Measurements from ENCODE around the gene NEK4.

Gene NEK4

DNA sequence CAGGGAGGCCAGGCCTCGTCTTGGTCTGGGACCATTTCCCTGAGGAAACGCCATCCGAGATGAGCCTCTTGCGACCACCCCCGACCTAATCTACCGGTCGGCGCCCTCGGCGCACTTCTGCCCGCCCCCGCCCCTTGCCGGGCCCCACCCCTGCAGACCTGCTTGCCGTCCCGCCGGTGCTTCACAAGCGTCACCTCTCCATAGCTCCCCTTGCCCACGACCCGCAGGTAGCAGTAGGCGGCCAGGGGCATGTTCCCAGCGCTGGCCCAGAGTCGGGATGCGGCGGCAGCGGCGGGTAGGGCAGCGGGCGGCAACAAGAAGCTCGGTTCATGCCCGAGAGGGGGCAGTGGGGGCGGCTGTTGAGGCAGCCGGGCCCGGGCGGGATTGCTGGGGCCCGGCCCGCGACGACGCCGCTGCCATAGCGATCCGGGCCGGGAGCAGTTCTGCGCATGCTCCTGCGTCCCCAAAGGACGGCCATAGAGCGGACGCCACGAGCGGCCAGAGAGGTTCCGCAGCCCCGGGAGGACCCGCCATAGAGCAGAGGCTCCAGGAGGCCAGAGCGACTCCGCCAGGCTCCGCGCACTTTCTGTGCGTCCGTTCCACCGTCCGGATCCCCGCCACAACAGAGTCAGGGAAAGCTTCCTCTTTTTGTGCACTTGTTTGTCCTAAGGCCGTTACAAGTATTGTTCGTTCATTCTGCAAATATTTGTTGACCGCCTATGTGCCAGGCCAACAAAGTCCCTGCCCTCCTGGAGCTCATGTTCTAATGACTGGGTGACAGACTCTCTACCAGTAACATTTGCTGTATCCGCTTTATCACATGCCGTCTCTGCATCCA is at the start of gene NEK4:
NEK4 (minus strand) TSS at position 445 of the 838 bp plus-strand sequence; CDS start at position 251, 194 bp downstream.
- peak; percentile 87 for DNase-seq (ENCODE audit: low spot score)

GRCh38 chr3:52819936-52820335 is 49.2 kb upstream of the NEK4 start:
- no peak for DNase-seq (ENCODE audit: low spot score)

GRCh38 chr3:52817860-52818259 is 47.1 kb upstream of the NEK4 start:
- DNase-seq (ENCODE audit: low spot score): no peak

DNA sequence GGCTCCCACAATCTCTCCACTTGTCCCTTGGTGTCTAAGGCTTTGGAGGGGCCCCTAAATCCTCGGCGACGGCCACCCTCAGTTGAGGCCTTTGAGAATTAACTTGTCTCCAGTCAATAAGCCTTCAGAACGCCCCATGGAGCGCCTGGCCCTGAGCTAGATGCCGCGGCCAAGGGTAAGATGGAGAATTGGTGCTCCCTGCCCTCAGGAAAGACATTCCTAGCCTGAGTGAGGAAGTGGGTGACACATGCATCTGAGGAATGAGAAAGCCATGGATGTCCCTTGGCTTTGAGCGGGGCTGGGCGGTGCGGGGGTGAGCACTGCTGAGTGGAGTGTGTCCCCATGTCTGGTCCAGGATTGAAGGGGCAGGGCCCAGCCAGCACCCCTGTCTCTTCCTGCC is 46.5 kb upstream of the NEK4 start:
- no peak for DNase-seq (ENCODE audit: low spot score)

GRCh38 chr3:52816654-52817053 is 45.9 kb upstream of the NEK4 start:
- DNase-seq (ENCODE audit: low spot score): no peak

DNA sequence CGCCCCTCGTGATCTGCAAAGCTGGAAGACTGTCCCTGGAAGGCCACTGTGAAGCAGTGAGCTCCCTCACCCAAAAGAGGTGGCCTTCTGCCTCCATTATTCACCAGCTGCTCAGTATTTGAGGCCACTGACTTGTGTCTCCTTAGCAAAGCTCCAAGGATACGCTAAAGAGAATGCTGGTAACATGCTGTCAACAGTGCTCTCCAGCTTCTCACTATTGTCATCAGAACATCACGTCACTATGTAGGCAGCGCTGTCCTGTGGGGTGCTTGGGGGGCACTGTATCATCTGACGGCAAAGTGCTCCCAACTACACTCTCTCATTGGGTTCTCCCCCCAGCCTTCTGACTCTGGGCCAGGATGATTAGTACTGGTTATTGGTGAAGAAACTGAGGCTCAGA is 45.5 kb upstream of the NEK4 start:
- no peak for DNase-seq (ENCODE audit: low spot score)

GRCh38 chr3:52813810-52814209 is 43.1 kb upstream of the NEK4 start:
- DNase-seq (ENCODE audit: low spot score): no peak

DNA sequence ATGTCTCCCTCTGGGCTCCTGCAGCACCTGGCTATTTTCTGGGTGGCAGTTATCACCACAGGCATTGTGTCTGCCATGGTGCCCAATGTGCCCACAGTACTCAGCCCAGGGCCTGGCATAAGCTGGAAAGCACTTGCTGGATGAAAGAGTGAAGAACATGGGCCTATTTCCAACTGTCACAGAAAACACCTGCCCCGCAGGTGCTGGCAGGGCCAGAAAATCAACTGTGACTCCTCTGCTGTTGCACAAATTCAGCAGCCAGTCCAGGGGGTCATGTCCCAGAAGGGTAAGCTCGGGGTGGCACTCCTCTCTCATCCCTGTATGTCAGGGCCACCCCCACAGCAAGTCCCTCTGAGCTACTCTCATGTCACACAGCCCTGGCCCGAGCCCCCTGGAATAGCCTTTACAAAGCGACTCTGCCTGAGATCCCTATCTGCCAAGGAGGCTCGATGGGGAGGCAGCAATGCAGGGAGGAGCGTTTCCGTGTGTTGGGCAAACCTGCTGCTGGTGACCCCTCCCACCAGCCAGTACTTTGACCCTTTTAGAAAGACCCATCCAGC is 40.8 kb upstream of the NEK4 start:
- DNase-seq (ENCODE audit: low spot score): no peak

- DNase-seq (ENCODE audit: low spot score): no peak
Observed at GRCh38 chr3:52810923-52811322, 40.2 kb upstream of the NEK4 start.

DNA sequence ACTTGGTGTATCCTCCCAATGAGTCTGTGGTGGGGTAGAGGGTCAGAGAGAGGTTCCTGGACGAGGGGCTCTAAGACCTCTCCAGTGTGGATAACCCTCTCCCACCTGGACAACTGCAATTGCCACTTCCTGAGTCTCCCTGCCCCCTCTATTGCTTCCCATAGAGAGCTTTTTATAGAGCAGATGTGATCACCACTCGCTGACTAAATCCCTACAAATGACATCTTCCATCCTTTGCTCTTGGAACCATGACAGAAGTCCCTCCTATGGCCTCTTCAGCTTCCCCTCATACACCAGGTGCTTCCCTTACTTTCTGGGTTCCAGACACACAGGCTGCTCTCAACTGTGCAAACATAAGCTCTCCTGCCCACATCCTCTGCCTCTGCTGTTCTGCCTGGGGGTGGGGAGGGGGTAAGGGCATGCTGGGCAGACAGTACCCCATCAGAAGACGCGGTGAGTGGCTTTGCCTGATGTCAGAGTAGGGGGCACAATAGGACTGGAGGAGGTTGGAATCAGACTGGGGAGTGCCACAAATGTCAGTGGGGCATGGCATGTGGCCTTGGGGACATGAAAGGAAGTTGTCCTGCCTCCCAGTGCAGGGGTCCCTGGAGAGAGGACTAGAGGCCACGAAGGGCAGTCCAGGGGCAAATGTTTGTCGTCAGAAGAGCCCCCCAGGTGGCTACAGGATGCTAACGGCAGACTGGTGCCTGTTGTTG is 39.1 kb upstream of the NEK4 start:
- no peak for DNase-seq (ENCODE audit: low spot score)

GRCh38 chr3:52809149-52809548 is 38.4 kb upstream of the NEK4 start:
- DNase-seq (ENCODE audit: low spot score): no peak

- no peak for DNase-seq (ENCODE audit: low spot score)
Observed at GRCh38 chr3:52805270-52806039, 34.7 kb upstream of the NEK4 start.

DNA sequence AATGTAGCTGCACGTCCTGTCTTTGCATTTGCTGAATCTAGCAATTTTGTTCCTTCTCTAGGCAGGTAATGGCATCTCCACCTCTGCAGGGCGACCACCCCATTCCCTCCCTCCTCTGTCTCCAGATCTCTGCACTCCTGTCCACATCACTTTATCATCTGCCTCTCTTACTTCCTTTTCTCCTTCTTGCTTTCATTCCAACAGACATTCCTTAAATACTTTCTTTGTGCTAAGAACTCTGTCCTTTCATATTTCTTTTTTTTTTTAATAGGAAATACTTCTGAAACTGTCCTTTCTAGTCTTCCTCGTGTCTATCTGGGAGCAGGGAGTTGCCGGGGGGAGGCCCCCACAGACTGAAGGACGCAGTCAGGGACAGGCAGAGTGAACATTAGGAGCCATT is 31.1 kb upstream of the NEK4 start:
- no peak for DNase-seq (ENCODE audit: low spot score)

- DNase-seq (ENCODE audit: low spot score): no peak
Observed at GRCh38 chr3:52800079-52800478, 29.3 kb upstream of the NEK4 start.

GRCh38 chr3:52798978-52799476 is 28.3 kb upstream of the NEK4 start:
- DNase-seq (ENCODE audit: low spot score): peak; percentile 22

DNA sequence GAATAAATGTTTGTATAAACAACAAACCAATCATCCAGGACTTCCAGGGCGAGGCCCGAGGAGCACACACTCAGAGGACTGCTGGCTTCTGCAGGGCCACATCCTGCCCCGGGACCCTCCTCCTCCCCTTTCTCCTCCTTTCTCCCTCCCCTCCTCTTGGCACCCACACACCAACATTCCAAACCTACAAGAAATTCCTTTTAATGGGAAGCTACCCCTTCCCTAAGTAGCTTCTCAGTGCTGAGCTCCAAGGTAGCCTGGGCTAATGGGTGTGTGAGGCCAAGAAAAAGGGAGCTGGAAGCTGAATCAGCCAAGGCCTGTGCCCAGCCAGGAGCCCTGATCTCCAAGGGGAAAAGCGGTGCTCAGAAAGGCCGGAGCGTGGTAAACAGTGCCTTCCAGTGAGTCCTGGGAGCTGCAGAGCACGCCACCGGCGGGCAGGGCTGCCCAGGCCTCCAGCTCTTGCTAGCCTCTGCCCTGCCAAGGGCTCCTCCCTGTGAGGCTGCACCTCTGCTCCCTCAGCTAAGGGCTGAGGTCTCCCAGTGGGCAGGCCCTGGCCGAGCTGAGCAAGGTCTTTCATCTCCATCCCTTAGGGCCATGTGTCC is 27.7 kb upstream of the NEK4 start:
- no peak for DNase-seq (ENCODE audit: low spot score)

DNA sequence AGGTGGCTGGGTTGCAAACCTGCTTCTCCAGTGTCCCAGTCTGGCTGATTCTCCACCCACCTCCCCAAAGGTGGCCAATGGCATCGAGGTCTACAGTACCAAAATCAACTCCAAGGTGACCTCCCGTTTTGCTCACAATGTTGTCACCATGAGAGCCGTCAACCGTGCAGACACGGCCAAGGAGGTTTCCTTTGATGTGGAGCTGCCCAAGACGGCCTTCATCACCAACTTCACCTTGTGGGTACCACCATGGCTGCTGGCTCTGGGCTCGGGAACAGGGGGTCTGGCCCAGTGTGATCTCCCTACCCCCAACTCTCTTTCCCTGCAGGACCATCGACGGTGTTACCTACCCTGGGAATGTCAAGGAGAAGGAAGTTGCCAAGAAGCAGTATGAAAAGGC is 25.7 kb upstream of the NEK4 start:
- no peak for DNase-seq (ENCODE audit: low spot score)

DNA sequence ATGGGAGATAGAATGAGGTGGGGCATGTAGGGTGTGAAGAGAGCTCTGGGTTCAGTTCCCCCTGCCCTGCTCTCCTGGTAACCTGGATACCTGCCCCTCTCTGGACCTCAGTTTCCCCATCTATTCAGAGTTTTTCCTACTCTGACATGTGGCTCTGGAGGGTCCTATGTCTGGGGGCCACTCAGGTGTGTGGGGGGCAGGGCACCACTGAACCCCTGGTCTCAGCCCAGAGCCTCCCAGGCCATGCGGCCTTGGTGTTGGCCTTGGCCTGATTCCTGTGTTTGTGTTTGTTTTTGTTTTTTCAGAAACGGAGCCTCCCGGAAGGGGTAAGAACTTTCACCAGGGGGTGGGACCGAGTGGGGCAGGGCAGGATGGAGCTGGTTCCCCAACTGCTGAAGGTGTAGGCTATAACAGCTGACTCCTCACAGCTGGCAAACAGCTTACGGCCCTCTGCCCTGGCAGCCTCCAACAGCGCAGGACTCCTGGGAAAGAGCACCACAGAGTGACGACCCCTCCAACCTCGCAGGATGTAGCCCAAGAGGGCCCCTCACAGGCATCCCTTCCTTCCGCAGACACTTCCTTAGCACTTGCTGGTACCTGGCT is 24.7 kb upstream of the NEK4 start:
- no peak for DNase-seq (ENCODE audit: low spot score)

GRCh38 chr3:52794612-52795099 is 23.9 kb upstream of the NEK4 start, which contains the start of gene ITIH3:
Gene ITIH3 (plus strand): TSS chr3:52794796. CDS start chr3:52794804, 8 bp downstream.
- no peak for DNase-seq (ENCODE audit: low spot score)

DNA sequence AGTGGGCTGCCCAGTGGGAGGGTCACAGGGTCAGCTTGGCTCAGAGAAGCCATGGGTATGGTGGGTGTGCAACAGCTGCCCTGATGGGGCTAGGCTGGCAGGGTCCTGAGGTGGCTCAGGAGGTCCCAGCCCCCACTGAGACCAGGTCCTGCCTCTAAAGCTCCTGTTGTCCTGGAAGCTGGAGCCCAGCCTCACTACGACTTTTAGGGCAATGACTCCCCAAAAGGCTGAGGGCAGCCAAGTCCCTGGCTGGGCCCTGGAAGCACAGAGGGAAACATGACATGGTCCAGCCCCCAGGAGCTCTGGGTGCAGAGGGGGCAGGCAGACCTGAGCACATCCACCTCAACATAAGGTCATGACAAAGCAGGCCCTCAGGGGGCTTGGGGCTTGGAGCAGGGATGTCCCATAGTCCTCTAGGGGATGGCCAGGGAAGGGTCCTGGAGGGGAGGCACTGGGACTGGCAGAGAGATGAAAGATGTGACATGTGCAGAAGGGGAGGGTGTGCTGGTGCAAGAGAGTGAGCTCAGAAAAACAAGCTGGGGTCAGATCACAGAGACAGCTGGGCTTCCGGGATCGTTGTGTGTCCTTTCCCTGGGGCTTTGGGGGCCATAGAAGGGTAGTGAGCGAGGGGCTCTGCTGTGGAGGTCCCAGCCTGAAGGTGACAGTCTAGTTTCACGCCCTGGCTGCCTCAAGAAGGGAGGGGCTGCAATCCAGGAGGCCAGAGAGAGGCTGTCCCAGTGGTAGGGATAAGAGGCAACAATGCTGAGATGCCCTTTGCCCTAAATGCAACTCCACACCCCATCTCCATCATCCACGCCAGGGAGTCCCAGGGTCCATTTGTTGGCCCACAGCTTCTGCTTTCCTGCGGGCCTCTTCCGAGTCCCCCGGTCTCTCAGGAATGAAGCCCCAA is 23.2 kb upstream of the NEK4 start:
- DNase-seq (ENCODE audit: low spot score): no peak
